ENCODE measurements around the gene CRYGS. TPM values are rescaled to one million over a fixed set of nuclear protein-coding genes. Genes with fewer than 3 reads are reported as not detected.
"Not testable (repeated sequence)": the region's sequence is repeated elsewhere in the genome, so short reads cannot be mapped to it uniquely, and the experiment has no call there.

CRYGS gene
- total RNA-seq, 1 experiment from 2014 or later: 0.13 TPM

GRCh38 chr3:186520431-186520830 lies 23.7 kb downstream of the CRYGS start:
- DNase-seq (ENCODE audit: low read depth): no peak

GRCh38 chr3:186519021-186519658 lies 25.0 kb downstream of the CRYGS start:
- peak; percentile 48 for DNase-seq (ENCODE audit: low read depth)

GRCh38 chr3:186517218-186517617 lies 27.0 kb downstream of the CRYGS start:
- peak; percentile 29 for DNase-seq (ENCODE audit: low read depth)

GRCh38 chr3:186516646-186517045 lies 27.5 kb downstream of the CRYGS start:
- DNase-seq (ENCODE audit: low read depth): no peak

- DNase-seq (ENCODE audit: low read depth): no peak
Observed at GRCh38 chr3:186515125-186515524, 29.1 kb downstream of the CRYGS start.

- peak; percentile 36 for DNase-seq (ENCODE audit: low read depth)
Observed at GRCh38 chr3:186514296-186515002, 29.7 kb downstream of the CRYGS start.

- no peak for DNase-seq (ENCODE audit: low read depth)
Observed at GRCh38 chr3:186513386-186513785, 30.8 kb downstream of the CRYGS start.

GRCh38 chr3:186512570-186513302 lies 31.4 kb downstream of the CRYGS start:
- no peak for DNase-seq (ENCODE audit: low read depth)

- DNase-seq (ENCODE audit: low read depth): no peak
Observed at GRCh38 chr3:186511702-186512101, 32.5 kb downstream of the CRYGS start.

- no peak for DNase-seq (ENCODE audit: low read depth)
Observed at GRCh38 chr3:186511245-186511644, 32.9 kb downstream of the CRYGS start.

GRCh38 chr3:186510374-186511079 lies 33.7 kb downstream of the CRYGS start:
- peak; percentile 31 for DNase-seq (ENCODE audit: low read depth)

GRCh38 chr3:186509423-186509822 lies 34.8 kb downstream of the CRYGS start:
- DNase-seq (ENCODE audit: low read depth): no peak

GRCh38 chr3:186506857-186507256 lies 37.3 kb downstream of the CRYGS start:
- DNase-seq (ENCODE audit: low read depth): peak; percentile 28

- DNase-seq (ENCODE audit: low read depth): no peak
Observed at GRCh38 chr3:186506191-186506739, 37.9 kb downstream of the CRYGS start.

- DNase-seq (ENCODE audit: low read depth): no peak
Observed at GRCh38 chr3:186502966-186503712, 41.0 kb downstream of the CRYGS start.

- DNase-seq (ENCODE audit: low read depth): no peak
Observed at GRCh38 chr3:186502138-186502948, 41.8 kb downstream of the CRYGS start.

GRCh38 chr3:186499949-186500348 lies 44.2 kb downstream of the CRYGS start:
- not testable (repeated sequence) for DNase-seq (ENCODE audit: low read depth)

GRCh38 chr3:186498022-186498421 lies 46.2 kb downstream of the CRYGS start:
- not testable (repeated sequence) for DNase-seq (ENCODE audit: low read depth)

GRCh38 chr3:186497608-186498007 lies 46.6 kb downstream of the CRYGS start:
- DNase-seq (ENCODE audit: low read depth): no peak

GRCh38 chr3:186496635-186497034 lies 47.5 kb downstream of the CRYGS start:
- DNase-seq (ENCODE audit: low read depth): no peak

All from HT1080 (cell line).